GM23338 (cell line): ENCODE measurements around the gene IL13RA2. TPM values are rescaled to one million over a fixed set of nuclear protein-coding genes. Genes with fewer than 3 reads are reported as not detected.

Source experiments
- ATAC-seq: fragments of 200-7000 bp; cut with Tn5 transposase; 3 replicates; pipeline ENCODE4 v1.9.1; 2020
- DNase-seq: peaks from one replicate; pipeline ENCODE4 v3.0.0-alpha.2; 2015; ENCODE audit warnings: low spot score
- H2AFZ ChIP-seq: fragments of 200-600 bp; sonication (generic); 2 replicates; pipeline ENCODE4 v1.8.0; 2016; ENCODE audit warnings: antibody characterized with exemption, mild to moderate bottlenecking, moderate library complexity
- H3F3A ChIP-seq: fragments of 200-600 bp; sonication (generic); replicated peaks from 2 replicates; pipeline ENCODE4 v1.8.0; 2017; ENCODE audit warnings: antibody characterized with exemption, mixed run types, low read depth
- H3K27ac ChIP-seq: fragments of 200-600 bp; sonication (generic); 2 replicates; pipeline ENCODE4 v1.6.1; 2016; ENCODE audit warnings: low read depth
- H3K27me3 ChIP-seq: fragments of 200-600 bp; sonication (generic); 2 replicates; pipeline ENCODE4 v1.8.0; 2016; ENCODE audit warnings: mild to moderate bottlenecking, mixed run types, moderate library complexity; ENCODE audit not compliant: insufficient read depth
- H3K36me3 ChIP-seq: fragments of 200-600 bp; sonication (generic); 2 replicates; pipeline ENCODE4 v1.8.0; 2016; ENCODE audit warnings: mild to moderate bottlenecking; ENCODE audit not compliant: insufficient read depth
- H3K4me1 ChIP-seq: fragments of 200-600 bp; sonication (generic); 2 replicates; pipeline ENCODE4 v1.8.0; 2016; ENCODE audit warnings: mild to moderate bottlenecking, moderate library complexity; ENCODE audit not compliant: insufficient read depth
- H3K4me2 ChIP-seq: fragments of 200-600 bp; sonication (generic); 2 replicates; pipeline ENCODE4 v1.7.1; 2017; ENCODE audit warnings: mixed run types
- H3K4me3 ChIP-seq: fragments of 200-600 bp; sonication (generic); 2 replicates; pipeline ENCODE4 v1.6.1; 2016; ENCODE audit warnings: mixed run types
- H3K79me2 ChIP-seq: fragments of 200-600 bp; sonication (generic); replicated peaks from 2 replicates; pipeline ENCODE4 v1.8.0; 2017; ENCODE audit warnings: mild to moderate bottlenecking; ENCODE audit not compliant: insufficient read depth
- H3K9me2 ChIP-seq: fragments of 200-600 bp; sonication (generic); 2 replicates; pipeline ENCODE4 v1.8.0; 2017; ENCODE audit not compliant: insufficient read depth
- H4K20me1 ChIP-seq: fragments of 200-600 bp; sonication (generic); replicated peaks from 2 replicates; pipeline ENCODE4 v1.8.0; 2017; ENCODE audit warnings: mild to moderate bottlenecking; ENCODE audit not compliant: insufficient read depth
- H3K27ac Mint-ChIP-seq: 2 replicates; pipeline ENCODE4 v1.8.0; 2020; ENCODE audit warnings: inconsistent platforms, mild to moderate bottlenecking, moderate library complexity, mixed read lengths
- H3K27me3 Mint-ChIP-seq: 3 replicates; pipeline ENCODE4 v1.8.0; 2022; ENCODE audit warnings: low read depth, mild to moderate bottlenecking, moderate library complexity, mixed read lengths, inconsistent platforms; ENCODE audit not compliant: insufficient read depth, poor library complexity
- H3K36me3 Mint-ChIP-seq: 3 replicates; pipeline ENCODE4 v1.8.0; 2021; ENCODE audit warnings: low read depth, mild to moderate bottlenecking, inconsistent platforms, moderate library complexity, mixed read lengths
- H3K4me1 Mint-ChIP-seq: 3 replicates; pipeline ENCODE4 v1.8.0; 2020; ENCODE audit warnings: mild to moderate bottlenecking, inconsistent platforms, mixed read lengths
- H3K4me3 Mint-ChIP-seq: 3 replicates; pipeline ENCODE4 v1.8.0; 2021; ENCODE audit warnings: moderate library complexity, mild to moderate bottlenecking, inconsistent platforms, mixed read lengths
- H3K9me3 Mint-ChIP-seq: 3 replicates; pipeline ENCODE4 v1.8.0; 2020; ENCODE audit warnings: moderate library complexity, mild to moderate bottlenecking, inconsistent platforms, mixed read lengths
- CREB1 ChIP-seq: fragments of 250-450 bp; sonication (Bioruptor Pico); IDR thresholded peaks from 2 replicates; pipeline ENCODE4 v1.5.0; 2020; ENCODE audit warnings: low read depth, mild to moderate bottlenecking, moderate library complexity
- CTCF ChIP-seq, 2 experiments: fragments of 200-600 bp in 1 of 2; sonication (generic) in 1 of 2; conservative IDR thresholded peaks; 2 replicates each; pipeline versions ENCODE4 v1.5.1 to v1.6.1; 2016 to 2017; ENCODE audit warnings: antibody characterized with exemption in 2 of 2, low read depth in 2 of 2, mild to moderate bottlenecking in 2 of 2, moderate library complexity in 1 of 2
- ETS1 ChIP-seq: IDR thresholded peaks from 2 replicates; pipeline ENCODE4 v1.6.1; 2016; ENCODE audit warnings: antibody characterized with exemption
- EZH2 ChIP-seq: fragments of 200-600 bp; sonication (generic); IDR thresholded peaks from one replicate; pipeline ENCODE4 v1.8.0; 2017; ENCODE audit warnings: antibody characterized with exemption, mild to moderate bottlenecking, low read depth; ENCODE audit not compliant: unreplicated experiment
- EZH2phosphoT487 ChIP-seq: fragments of 200-600 bp; sonication (generic); IDR thresholded peaks from one replicate; pipeline ENCODE4 v1.8.1; 2018; ENCODE audit warnings: antibody characterized with exemption; ENCODE audit not compliant: unreplicated experiment
- NANOG ChIP-seq: IDR thresholded peaks from 2 replicates; pipeline ENCODE4 v1.6.1; 2016; ENCODE audit warnings: antibody characterized with exemption, borderline replicate concordance
- REST ChIP-seq: IDR thresholded peaks from one replicate; pipeline ENCODE4 v1.6.1; 2018; ENCODE audit warnings: antibody characterized with exemption; ENCODE audit not compliant: unreplicated experiment
- STAT1 ChIP-seq: IDR thresholded peaks from one replicate; pipeline ENCODE4 v1.6.1; 2016; ENCODE audit warnings: antibody characterized with exemption; ENCODE audit not compliant: unreplicated experiment
- ZNF114 ChIP-seq: fragments of 250-450 bp; sonication (Bioruptor Pico); IDR thresholded peaks from 2 replicates; pipeline ENCODE4 v1.5.0; 2020; ENCODE audit warnings: mild to moderate bottlenecking, moderate library complexity
- ZNF331 ChIP-seq: fragments of 250-450 bp; sonication (Bioruptor Pico); IDR thresholded peaks from 2 replicates; pipeline ENCODE4 v1.5.0; 2020; ENCODE audit warnings: low read depth, mild to moderate bottlenecking, moderate library complexity
- polyA plus RNA-seq: library from polyadenylated mRNA; unstranded; fragments of >200 nt; fragmentation: Nextera tagmentation; extraction: Ambion mirVana; gene quantifications from 2 replicates; pipeline ENCODE4 v1.2.1, GENCODE V29; 2016
- total RNA-seq: library from RNA; depleted of rRNA; stranded (reverse); fragments of >200 nt; shearing (Covaris generic); gene quantifications from 2 replicates; pipeline ENCODE4 v1.2.3, GENCODE V29; 2014

Gene IL13RA2
- total and polyA plus RNA-seq, 2 experiments from 2014 or later: not detected

GRCh38 chrX:114976292-114976691 lies 41.1 kb downstream of the IL13RA2 start:
- H3K4me1 Mint-ChIP-seq: no peaks in the 10 kb centered on the region
- no peak overlapping the region for H3K4me2 ChIP-seq
- TF ChIP-seq CTCF (conservative IDR thresholded peaks at IDR 0.05; ENCODE audit: low read depth in 2 of 2): no peak
- no peak for TF ChIP-seq EZH2phosphoT487
- no peak for TF ChIP-seq REST

GRCh38 chrX:114973013-114973412 lies 44.4 kb downstream of the IL13RA2 start:
- DNase-seq (no peak), ATAC-seq (no peak)
- Histone ChIP-seq H3K79me2 (no peaks in the 10 kb centered on the region), H3K4me2 (no peak overlapping the region), H3K27me3 (no peaks in the 10 kb centered on the region), H3K9me2 (no peaks in the 10 kb centered on the region), H3F3A (no peaks in the 10 kb centered on the region), H3K4me3 (no peak overlapping the region), H2AFZ (no peak overlapping the region), H4K20me1 (no peaks in the 10 kb centered on the region), H3K27ac (no peak overlapping the region), H3K4me1 (no peaks in the 10 kb centered on the region; the same call in 1 of the 2 replicates), H3K36me3 (no peaks in the 10 kb centered on the region)
- Mint-ChIP-seq H3K27me3 (no peaks in the 10 kb centered on the region), H3K4me3 (no peak overlapping the region), H3K9me3 (no peaks in the 10 kb centered on the region), H3K27ac (no peak overlapping the region), H3K36me3 (no peaks in the 10 kb centered on the region), H3K4me1 (no peaks in the 10 kb centered on the region)
- TF ChIP-seq ZNF114 (CRISPR knock-in tag) (no peak), STAT1 (no peak), EZH2 (no peak), ZNF331 (CRISPR knock-in tag) (no peak), REST (no peak), NANOG (no peak), ETS1 (no peak), EZH2phosphoT487 (no peak), CTCF (conservative IDR thresholded peaks at IDR 0.05; ENCODE audit: low read depth in 2 of 2) (no peak), CREB1 (CRISPR knock-in tag) (no peak)

More at GRCh38 chrX:114976292-114976691, 41.1 kb downstream of the IL13RA2 start:
- no peaks in the 10 kb centered on the region for H3K27me3 ChIP-seq
- H2AFZ ChIP-seq: no peak overlapping the region
- Mint-ChIP-seq H3K9me3 (no peaks in the 10 kb centered on the region), H3K27ac (no peak overlapping the region), H3K27me3 (no peaks in the 10 kb centered on the region), H3K4me3 (no peak overlapping the region), H3K36me3 (no peaks in the 10 kb centered on the region)
- no peaks in the 10 kb centered on the region for H3K4me1 ChIP-seq
- no peak overlapping the region for H3K27ac ChIP-seq
- ATAC-seq (no peak), DNase-seq (no peak)
- H3K79me2 ChIP-seq: no peaks in the 10 kb centered on the region
- H3K36me3 ChIP-seq: no peaks in the 10 kb centered on the region
- H4K20me1 ChIP-seq: no peaks in the 10 kb centered on the region
- no peaks in the 10 kb centered on the region for H3F3A ChIP-seq
- no peak overlapping the region for H3K4me3 ChIP-seq
- no peaks in the 10 kb centered on the region for H3K9me2 ChIP-seq
